Measurements from ENCODE around the gene HESX1.

The HESX1 gene

GRCh38 chr3:57168151-57168550, 31.6 kb downstream of the HESX1 start:
- no peak for DNase-seq (ENCODE audit: low spot score)

DNA sequence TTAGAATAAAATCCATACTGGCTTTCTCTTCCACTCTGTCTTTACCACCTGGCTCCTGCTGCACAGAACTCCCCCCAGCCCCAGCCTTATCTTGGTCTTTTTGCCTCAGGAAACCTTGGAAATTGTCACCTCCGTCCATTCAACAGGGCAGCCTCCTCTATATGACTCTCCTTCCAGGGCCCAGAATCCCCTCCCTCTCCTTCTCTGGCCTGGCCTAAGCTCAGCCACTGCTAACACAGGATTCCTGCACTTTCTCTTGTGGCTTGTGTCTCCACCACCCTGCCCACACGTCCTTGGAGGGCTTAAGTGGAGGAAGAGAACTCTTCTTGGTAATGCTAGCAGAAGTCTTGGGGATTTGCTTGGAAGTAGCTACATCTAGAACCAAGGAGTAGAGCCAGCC, 33.1 kb downstream of the HESX1 start:
- no peak for DNase-seq (ENCODE audit: low spot score)

DNA sequence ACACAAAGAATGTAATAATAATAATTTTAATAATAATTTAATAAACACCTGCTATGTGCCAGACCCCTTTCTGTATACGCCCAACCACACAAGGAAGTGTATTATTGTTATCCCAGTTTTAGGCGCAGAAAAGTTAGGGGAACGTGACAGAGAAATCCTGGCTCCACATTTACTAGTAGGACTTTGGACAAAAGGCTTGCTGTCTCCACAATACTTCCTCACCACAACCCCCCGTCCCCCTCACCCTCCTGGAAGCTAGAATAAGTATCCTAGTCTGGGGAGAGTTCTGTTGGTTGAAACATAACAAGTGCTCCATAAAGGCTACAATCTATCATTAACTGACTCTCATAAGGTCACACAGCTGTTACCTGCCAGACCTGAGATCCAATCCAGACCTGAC, 34.1 kb downstream of the HESX1 start:
- DNase-seq (ENCODE audit: low spot score) = no peak

DNA sequence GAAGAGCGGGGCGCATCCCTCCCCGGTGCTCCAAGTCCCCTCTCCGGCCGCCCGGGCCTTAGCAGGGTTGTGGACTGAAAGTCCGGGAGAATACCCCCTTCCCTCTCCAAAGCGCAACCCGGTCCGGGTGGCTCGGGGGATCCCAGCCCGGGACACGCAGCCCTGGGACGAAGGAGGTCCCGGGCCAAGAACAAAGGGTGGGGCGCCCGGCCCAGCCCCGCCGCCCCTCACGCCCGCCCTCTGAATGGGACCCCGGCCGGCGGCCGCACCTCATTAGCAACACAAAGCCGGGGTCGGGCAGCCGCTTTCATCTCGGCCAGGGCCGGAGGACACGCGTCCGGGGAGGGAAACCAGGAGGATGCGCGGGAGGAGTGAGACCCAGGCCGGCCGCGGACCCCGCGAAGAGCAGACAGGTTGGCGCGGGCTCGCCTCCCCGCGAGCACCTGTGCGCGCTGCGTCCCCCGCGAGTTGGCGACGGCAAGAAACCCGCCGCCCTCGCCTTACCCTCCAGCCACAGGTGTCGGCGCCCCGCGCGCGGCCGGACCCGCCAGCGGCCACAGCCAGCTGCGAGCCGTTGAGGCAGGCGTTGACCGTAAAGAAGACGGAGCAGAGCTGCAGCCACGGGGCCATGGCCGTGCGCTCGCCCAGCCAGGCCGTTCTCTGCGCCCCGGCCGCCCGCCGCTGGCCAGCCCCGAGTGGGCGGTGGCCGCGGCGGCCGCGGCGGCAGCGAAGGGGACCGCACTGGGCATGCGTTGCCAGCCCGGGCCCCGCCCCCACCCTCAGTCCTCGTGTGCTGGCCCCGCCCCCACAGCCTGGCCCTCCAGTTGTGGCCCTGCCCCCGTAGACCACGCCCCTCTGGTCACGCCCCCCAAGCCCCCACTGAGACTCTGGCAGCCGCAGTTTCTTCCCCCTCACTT, 34.9 kb downstream of the HESX1 start, which contains the start of gene IL17RD:
TSS of gene IL17RD (minus strand) at position 697 of the 917 bp plus-strand sequence. CDS start at position 630, 67 bp downstream.
- peak; percentile 53 for DNase-seq (ENCODE audit: low spot score)

- DNase-seq (ENCODE audit: low spot score) = no peak
These were observed 35.5 kb downstream of the HESX1 start for GRCh38 chr3:57164217-57164656.

DNA sequence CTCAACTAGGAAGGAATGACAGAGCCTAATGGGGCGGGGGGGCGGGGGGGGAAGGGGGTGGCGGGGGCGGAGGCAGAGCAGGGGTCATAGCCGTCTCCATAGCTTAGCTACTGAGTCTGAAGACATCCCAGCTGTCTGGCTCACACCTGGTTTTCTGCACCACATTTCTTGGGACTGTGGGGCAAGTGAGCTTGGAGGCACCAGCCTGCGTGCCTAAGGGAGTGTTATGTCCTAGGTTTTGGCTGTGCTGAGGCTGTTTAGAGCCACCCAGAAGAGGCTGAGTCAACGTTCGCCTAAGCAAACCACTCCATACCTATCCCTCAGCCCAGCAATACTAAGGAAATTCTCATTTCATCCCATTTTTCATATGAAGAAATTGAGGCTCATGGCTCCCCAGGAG, 36.0 kb downstream of the HESX1 start:
- no peak for DNase-seq (ENCODE audit: low spot score)

DNA sequence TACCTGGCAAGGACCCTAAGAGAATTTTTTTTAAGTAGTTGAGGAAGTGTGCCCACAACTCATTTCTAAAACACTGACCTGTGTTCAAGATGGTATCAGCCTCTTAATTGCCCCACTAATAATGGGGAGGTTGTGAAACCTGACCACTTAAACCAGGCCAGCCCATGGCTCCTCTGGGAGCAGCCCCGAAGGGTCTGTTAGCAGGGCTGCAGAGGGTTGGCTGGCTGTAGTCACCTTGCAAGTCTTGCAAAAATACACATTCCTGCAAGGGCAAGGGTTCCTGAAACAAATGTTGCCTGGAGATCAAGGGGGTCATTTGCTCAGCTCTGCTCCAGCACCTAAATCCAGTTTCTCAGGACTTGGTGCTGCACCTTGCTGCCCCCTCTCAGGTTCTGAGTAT, 37.9 kb downstream of the HESX1 start:
- DNase-seq (ENCODE audit: low spot score) = no peak

DNA sequence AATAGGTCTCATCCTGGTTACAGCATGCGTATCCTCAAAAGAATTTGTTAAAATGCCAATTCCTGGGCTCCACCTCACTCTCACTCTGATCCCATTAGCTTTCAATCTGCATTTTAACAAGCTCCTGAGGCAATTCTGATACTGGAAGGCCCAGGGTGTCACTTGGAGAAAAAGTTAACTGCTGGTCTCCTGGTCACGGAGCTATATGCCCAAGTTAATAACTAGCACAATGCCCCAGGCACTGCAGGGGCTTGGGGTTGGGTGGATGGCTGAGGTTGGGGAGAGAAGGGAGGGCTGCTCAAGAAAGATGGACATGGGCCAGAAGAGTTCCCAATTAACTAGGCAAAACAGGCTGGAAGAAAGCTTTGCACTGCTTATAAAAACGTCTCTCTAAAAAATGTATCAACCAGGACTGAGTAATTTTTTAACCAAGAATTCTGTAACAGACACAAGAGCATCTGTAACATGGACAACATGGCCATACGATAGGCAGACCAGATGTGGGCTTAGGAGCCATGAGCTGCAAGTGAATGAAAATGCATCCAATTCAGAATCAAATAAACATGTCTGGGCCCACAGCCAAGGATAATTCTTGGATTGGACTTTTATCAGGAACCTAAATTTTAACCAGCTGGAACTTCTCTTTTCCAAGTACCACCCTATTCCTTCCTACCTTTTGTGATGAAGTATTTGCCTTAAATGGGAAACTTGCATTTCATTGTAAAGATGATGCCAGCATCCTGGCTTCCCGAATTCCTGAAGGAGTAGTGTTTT, 38.8 kb downstream of the HESX1 start:
- no peak for DNase-seq (ENCODE audit: low spot score)

DNA sequence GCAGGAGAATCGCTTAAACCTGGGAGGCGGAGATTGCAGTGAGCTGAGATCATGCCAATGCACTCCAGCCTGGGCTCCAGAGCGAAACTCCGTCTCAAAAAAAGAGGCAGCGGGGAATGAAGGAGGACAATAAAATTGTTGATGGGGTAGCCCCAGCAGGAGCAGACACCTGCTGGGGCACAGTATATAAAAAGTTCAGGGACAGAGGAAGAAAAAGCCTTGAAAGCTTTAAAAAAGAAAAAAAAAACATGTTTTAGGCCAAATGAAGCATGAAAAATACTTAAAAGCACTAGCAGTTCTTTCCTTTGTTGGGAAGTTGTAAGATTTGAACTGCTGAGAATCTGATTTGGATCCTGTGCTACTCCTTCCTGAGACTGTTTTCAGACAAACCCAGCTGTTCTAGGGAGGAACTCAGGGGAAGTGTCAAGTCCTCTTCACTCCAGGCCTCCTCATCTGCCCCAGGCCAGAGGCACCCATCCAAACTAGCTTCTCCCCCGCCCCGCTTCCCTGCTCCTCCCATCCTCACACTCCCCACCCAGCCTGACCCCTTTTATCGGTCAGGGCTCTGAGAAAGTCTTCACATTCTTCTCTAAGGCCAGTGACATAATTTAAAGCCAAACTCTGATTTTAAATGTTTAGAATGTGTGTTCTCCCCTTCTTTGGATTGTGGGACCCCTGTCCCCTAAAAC, 39.6 kb downstream of the HESX1 start:
- no peak for DNase-seq (ENCODE audit: low spot score)

GRCh38 chr3:57158813-57159738, 40.7 kb downstream of the HESX1 start:
- peak; percentile 16 for DNase-seq (ENCODE audit: low spot score)

DNA sequence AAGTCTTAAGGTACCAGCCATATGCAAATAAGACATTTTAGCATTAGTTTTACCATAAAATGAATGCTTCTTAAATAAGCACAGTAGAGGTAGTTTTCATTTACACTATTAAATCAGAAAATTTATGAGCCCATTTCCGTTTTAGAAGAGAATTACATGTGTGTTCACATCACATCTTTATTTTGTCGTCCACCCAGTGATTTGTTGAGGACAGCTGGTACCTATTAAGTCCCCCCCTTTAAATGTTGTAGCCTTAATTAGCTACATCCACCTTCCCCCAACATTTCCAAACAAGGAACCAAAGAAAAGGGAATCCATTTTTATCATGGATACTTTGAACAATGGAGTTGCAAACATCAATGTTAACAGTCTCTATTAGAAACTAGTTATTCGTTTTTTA, 41.5 kb downstream of the HESX1 start:
- no peak for DNase-seq (ENCODE audit: low spot score)

DNA sequence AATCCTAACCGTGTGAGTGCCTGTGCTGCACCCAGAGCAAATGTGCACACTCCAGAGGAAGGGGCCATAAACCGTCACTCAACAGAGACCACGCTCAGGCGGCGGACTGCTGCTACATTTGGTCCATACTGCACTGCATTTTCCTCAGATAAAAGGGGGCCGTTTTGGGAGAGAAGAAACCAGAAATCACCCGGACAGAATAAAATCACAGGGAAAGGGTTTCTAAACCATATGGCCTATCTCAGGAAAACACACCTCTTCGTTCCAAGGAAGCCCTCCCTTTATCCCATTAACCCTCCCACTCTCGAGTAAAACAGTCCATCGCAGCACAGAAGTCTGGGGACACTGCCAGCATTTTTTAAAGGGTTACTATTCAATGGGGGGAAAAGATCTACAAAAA, 42.2 kb downstream of the HESX1 start:
- DNase-seq (ENCODE audit: low spot score) = no peak

DNA sequence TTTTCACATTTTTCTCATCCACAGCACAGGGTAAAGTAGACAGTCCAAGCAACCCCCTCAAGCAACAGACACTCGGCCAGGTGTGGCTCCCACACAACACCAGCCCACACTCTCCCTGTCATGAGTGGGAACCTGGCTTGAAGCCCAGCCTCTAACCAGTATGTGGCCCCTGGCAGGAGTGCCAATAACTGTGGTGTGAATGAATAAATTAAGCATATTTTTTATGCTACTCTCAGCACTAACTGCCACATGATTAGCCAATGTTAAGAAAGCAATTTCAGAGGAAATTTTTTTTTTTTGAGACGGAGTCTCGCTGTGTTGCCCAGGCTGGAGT, 44.5 kb downstream of the HESX1 start:
- no peak for DNase-seq (ENCODE audit: low spot score)

DNA sequence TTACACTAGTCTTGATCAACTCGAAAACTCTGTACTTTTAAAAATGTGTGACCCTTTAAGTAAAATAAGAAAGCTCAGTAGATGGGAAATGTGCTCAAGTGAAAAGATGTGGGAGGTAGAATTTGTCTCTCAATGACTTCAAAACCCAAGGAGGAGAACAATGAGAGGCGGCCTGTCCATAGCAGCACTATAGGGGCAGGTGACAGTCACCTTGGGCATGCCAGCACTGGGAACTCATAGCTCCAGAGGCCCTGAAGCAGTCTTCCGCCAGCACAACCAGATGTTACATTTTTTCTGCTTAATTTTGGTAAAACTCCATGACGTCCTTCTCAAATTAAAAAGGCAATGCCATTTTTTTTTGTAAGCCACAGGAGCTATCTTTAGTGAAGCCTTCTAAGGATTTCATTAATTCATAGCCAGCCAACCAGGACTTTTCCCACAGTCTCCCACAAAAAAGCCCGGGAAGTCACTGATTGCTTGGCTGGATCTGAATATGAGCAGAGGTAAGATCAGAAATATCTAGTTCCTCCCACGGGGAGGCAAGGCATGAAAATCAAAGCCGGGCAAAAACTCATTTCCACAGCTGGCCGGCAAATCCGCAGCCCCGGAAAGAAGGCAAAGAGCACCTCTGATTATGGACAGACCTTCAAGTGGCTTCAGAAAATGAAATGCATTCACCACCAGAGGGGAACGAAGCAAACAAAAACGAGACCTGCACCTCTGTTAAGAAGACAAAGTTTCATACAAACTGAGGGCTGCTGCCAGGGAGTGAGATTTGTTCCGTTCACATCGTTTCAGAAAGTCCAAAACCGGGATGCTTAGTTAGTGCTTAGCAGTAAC, 45.1 kb downstream of the HESX1 start:
- DNase-seq (ENCODE audit: low spot score) = no peak

DNA sequence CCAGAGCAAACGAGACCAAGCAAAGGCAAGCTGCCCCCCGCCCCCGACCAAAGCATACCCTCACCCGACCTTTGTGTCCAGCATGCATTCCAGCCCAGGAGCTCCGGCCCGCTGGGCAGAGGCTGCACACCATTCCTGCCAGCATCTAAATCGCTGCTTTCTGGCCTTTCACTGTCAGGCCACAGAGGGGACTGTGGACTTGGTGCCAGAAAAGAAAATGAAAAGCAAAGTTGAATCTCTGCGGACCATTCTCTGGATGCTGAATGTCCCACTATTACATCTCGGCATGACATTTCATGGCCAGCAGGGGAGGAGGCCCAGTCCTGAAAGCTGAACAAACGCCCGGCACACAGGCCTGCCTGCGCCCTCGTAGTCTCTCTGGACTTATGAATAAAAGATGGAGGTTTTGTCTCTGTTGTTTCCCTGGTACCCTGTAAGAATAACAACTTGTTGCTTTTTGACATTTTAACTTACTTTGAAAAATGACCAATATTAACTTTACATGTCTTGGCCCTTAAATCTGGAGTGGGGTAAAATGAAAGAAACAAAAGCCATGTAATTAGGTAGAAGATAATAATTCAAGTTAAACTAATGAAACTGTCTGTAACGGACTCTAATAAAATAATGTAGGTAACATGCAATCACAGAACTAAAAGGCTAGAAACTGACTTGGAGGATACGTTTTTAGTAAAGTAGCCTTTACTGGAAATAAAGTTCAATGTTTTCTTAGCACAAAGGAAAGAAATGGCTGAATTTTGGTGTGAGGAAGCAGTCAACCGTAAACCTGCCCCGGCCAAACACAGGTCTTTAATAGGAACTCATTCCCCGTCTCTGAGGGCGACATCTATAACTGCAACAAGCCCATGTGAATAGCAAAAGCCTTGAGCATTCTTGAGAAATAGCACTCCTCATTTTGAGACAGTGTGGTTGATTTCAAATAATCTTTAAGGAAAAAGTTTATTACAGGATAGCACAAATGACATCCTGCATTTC, 47.3 kb downstream of the HESX1 start:
- DNase-seq (ENCODE audit: low spot score) = no peak

DNA sequence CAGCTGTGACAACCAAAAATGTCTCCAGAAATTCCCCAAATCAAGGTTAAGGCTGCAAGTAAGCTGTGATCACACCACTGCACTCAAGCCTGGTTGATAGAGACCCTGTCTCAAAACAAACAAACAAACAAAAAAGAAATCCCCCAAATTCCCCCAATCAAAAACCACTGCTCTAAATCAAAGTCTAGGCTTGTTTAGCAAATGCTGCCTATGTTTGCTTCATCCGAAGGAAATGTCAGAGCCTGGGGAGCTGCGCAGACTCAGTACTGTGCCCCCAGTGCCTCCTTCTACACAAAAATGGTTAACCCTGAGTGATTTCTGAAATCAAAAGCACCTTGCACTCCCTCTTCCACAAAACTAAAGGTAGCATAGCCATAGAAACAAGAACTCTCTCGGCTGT, 48.0 kb downstream of the HESX1 start:
- no peak for DNase-seq (ENCODE audit: low spot score)

DNA sequence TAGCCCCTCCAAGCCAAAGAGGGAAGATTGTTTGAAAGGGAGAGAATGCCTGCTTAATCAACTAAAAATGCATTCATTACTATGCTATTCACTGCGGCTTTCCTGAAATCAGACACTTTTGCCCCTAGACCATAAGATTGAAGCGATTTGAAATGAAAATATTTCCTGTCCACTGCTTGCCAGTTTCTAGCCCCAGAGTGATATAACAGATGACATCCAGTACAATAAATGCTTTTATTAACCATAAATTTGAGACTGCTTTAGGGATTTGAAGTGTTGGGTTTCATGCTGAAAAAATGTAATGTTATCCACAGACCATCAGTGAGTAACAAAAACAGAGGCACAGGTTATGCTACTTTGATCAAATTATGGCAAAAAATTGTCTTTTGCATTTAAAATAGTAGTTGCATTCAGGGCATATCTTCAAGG, 48.7 kb downstream of the HESX1 start:
- DNase-seq (ENCODE audit: low spot score) = no peak

- no peak for DNase-seq (ENCODE audit: low spot score)
These were observed 49.6 kb downstream of the HESX1 start for GRCh38 chr3:57150113-57150581.

All from activated CD4-positive, alpha-beta T cell treated with anti-CD3 and anti-CD28 coated beads, Interleukin-2, Interleukin-4, amounts not matched to agents 100 ng/mL and 50 ng/mL, durations not matched to agents 16 hours and 8 hours (primary cell).